GM19328 (cell line): ENCODE results near the gene ALG6.
"Not testable (repeated sequence)": the region's sequence is repeated elsewhere in the genome, so short reads cannot be mapped to it uniquely, and the experiment has no call there.

ENCODE experiments used
- ATAC-seq: cut with Tn5 transposase; IDR thresholded peaks from one replicate; pipeline ENCODE4 v1.9.1; 2021; ENCODE audit warnings: mild to moderate bottlenecking, moderate library complexity; ENCODE audit not compliant: unreplicated experiment

The ALG6 gene

DNA sequence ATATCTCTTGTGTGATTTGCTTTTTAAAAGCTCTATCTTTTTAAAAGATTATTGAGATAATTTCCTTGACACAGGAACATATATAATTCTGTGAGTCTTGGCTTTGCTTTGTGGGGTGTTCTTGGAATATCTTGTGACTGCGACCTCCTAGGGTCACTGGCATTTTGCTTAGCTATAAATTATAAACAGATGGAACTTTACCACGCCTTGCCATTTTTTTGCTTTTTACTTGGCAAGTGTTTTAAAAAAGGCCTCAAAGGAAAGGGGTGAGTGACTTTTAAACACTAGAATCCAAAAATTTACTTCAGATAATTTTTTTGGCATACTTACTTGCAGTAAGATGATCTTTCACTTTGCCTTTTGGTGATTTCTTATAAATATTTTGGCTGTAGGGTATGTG, 43.6 kb downstream of the ALG6 start:
- no peak for ATAC-seq

DNA sequence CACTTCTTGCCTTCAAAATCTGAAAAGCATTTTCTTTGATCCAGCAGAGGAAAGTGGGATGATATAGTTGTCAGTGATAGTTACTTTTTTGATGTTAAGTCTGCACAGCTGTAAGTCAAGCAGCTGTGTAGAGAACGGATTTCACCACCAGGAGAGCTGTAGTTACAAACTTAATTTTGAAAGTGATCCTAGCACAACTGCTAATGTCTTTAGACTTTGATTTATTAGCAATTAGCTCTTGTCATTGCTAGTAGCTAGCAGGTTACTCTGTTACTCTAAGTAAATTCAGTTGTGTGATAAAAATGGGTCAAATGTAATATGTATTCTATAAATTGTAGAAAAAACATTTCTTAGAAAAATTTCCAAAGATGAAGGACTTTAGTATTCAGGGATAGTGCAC, 46.0 kb downstream of the ALG6 start:
- no peak for ATAC-seq

DNA sequence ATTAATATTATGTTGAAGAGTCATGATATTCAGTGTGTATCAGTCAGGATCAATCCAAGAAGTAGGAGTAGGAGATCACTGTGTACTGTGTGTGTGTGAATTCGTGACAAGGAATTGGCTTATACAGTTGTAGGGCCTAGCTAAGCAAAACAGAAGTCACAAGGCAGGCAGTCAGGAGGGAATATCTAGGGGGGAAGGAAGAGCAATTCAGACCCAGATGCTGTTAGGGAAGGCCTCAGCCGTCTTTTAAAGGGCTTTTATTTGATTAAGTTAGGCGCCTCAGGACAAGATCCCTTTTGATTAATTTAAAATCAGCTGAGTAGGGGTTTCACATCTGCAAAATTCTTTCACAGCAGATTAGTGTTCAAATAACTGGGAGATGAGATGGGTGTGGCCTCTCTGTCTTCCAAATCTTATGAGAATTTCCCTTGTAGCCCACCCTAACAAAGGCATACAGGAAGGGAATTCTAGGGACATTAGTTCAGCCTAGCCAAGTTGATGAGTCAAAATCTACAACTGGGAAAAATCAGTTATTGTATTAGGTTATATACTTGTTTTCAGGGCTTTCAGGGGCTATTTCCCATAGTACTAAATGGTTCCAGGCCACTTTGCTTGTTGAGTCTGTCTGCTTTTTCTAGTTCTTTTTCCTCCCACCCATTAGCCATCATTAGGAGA, 47.4 kb downstream of the ALG6 start:
- no peak for ATAC-seq

DNA sequence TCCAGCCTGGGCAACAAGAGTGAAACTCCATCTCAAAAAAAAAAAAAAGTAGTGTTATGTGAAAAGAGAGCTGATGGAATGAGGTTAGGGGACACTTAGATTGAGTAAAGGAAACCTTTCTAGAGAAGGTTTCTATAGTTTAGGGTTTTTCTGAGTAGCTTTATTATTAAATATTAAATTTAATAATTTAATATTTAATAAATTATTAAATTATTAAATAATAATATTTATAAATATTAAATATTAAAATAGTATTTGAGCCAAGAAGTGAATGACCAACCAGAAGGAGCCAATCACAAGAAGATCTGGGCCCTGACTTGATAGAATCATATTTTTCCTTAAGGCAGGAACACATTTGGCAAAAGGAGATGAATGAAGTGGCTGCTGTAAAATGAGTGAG, 50.7 kb downstream of the ALG6 start:
- no peak for ATAC-seq

DNA sequence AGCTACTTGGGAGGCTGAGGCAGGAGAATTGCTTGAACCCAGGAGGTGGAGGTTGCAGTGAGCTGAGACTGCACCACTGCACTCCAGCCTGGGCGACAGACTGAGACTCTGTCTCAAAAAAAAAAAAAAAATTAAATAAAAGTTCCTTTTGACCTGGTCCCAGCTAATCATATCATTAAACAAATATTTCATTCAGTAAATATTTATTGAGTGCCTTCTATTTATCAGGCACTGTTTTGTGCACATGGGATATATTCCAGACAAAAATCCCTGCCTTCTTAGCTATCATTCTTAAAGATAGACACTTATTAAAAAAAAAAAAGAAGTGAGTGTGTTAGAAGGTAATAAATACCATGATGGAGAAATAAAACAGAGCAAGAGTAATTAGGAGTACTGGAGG, 53.3 kb downstream of the ALG6 start:
- not testable (repeated sequence) for ATAC-seq

DNA sequence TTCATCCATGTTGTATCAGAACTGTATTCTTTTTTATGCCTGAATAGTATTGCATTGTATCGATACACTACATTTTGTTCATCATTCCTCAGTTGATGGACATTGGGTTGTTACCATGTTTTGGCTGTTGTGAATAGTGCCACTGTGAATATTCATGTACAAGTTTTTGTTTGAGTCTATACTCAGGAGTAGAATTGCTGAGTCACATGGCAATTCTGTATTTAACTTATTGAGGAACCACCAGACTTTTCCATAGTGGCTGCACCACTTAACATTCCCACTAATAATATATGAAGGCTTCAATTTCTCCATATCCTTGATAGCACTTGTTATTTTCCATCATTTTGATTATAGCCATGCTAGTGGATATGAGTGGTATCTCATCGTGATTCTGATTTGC, 56.2 kb downstream of the ALG6 start:
- ATAC-seq = no peak

GRCh38 chr1:63428815-63429214, 61.4 kb downstream of the ALG6 start:
- ATAC-seq = no peak

DNA sequence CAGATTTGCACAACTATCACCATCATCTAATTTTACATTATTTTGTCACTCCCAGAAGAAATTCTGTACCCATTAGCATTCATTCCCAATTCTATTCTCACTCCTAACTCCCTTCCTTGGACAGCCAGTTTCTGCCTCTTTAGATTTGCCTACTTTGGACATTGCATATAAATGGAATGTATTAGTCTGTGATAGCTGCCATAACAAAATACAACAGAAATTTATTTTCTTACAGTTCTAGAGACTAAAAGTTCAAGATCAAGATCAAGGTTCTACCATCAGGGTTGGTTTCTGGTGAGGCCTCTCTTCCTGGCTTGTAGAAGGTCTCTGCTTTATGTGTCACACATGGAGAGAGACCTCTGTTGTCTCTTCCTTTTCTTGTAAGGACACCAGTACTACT, 61.9 kb downstream of the ALG6 start:
- no peak for ATAC-seq

GRCh38 chr1:63435161-63435560, 67.7 kb downstream of the ALG6 start:
- no peak for ATAC-seq

DNA sequence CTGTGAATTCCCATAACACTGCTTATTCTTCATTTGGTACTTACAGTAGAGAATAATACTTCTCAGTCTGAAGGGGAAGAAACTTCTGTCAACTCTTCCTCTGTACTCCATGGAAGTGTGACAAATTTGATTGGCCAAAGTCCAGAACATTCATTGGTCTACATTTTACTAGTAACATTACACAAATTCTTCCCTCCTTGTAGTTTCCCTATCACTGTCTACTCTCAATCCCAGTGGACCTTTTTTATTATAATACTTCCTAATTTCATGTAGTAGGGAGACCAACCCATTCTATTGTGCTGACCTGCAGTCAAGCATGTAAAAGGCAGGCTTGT, 74.7 kb downstream of the ALG6 start:
- no peak for ATAC-seq

DNA sequence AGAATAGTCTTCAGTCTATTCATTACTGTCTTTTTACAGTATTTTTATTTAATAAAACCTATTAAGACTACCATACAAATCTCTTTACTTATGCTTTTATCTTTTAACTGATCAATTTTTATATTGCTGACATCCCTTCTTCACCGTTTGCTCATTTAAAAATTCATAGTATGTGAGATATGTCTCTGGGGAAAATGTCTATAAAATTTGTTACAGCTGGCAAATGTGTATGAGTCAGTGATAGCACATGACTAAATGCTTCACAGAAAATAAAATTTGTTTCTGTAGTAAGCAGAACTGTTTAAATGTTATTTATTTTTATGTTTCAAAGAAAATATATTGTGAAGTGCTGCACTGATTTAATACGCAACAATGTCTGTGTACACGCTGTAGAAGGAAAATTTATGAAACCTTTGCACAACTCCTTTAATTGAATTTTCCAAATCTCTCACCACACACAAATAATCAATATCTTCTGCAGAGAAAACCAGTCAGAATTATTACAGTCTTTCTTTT, 81.4 kb downstream of the ALG6 start:
- ATAC-seq = no peak

- ATAC-seq = no peak
Observed at GRCh38 chr1:63450416-63450815, 83.0 kb downstream of the ALG6 start.

DNA sequence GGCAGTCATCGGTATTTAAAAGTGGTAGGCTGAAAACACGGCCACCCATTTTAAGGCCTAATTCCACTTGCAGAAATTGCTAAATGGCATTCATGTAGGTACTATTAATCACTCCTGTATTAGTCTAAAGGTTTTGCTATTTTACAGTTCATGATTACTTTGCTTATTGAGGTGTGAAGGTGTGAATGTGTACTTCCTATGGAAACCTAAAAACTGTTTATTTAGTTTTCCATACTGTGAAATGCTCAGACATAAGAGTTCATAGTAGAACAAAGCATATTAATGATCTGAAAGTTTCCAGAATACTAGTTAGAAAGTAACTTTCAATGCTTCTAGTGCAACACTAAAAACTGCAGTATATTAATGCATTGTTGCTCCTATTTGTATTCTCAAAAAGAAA, 85.8 kb downstream of the ALG6 start:
- no peak for ATAC-seq

GRCh38 chr1:63454269-63454668, 86.8 kb downstream of the ALG6 start:
- no peak for ATAC-seq

- ATAC-seq = no peak
Observed at GRCh38 chr1:63458750-63459149, 91.3 kb downstream of the ALG6 start.

DNA sequence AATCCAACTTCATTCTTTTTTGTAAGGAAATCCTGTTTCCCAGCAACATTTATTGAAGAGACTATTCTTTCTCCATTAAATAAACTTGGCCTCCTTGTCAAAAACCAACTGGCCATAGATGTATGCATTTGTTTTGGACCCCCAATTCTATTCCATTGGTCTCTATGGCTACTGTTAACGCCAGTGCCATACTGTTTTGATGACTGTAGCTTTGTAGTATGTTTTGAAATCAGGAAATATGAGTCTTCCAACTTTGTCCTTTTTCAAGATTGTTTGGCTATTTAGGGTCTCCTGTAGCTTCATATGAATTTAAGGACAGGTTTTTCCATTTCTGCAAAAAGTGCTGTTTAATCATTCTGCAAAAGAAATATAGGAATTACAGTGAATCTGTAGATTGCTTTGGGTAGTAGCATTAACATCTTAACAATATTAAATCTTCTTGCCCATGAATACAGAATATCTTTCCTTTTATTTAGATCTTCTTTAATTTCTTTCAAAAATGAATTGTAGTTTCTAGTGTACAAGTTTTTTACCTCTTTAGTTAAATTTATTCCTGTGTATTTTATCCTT, 94.3 kb downstream of the ALG6 start:
- ATAC-seq = no peak

GRCh38 chr1:63463248-63463647, 95.8 kb downstream of the ALG6 start:
- no peak for ATAC-seq

- no peak for ATAC-seq
Observed at GRCh38 chr1:63466181-63466580, 98.8 kb downstream of the ALG6 start.

GRCh38 chr1:63466759-63467158, 99.3 kb downstream of the ALG6 start:
- ATAC-seq = no peak

GRCh38 chr1:63468683-63469082, 101.3 kb downstream of the ALG6 start:
- ATAC-seq = not testable (repeated sequence)

DNA sequence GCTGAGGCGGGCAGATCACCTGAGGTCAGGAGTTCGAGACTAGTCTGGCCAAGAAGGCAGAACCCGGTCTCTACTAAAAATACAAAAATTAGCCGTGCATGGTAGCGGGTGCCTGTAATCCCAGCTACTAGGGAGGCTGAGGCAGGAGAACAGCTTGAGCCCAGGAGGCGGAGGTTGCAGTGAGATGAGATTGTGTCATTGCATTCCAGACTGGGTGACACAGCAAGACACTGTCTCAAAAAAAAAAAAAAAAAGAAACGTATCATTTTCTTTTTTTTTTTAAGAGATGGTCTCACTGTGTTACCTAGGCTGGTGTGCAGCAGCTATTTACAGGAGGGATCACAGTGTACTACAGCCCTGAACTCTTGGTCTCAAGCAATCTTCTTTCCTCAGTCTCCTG, 108.3 kb downstream of the ALG6 start:
- no peak for ATAC-seq

GRCh38 chr1:63480057-63480456, 112.6 kb downstream of the ALG6 start:
- no peak for ATAC-seq

- ATAC-seq = no peak
Observed at GRCh38 chr1:63486629-63487028, 119.2 kb downstream of the ALG6 start.
